GM12878 (cell line): ENCODE measurements around the gene MBIP.

Experiments
- CBX5 ChIP-seq: sonication (generic); IDR thresholded peaks from 2 replicates; pipeline ENCODE4 v1.6.1; 2016; ENCODE audit warnings: low read depth, moderate library complexity, mild to moderate bottlenecking, inconsistent platforms
- DPF2 ChIP-seq: fragments of 450-650 bp; IDR thresholded peaks from 2 replicates; pipeline ENCODE4 v1.6.1; 2017; ENCODE audit warnings: mild to moderate bottlenecking
- EP300 ChIP-seq, 2 experiments: fragments of 150-350 bp in 1 of 2; IDR thresholded peaks; 2 replicates each; pipeline ENCODE4 v1.6.1; 2011 to 2012; ENCODE audit warnings: low read depth in 2 of 2, low read length in 2 of 2, borderline replicate concordance in 1 of 2, improper control_type of control experiment in 1 of 2, inconsistent platforms in 1 of 2; ENCODE audit not compliant: control insufficient read depth in 1 of 2
- NBN ChIP-seq: fragments of 450-650 bp; IDR thresholded peaks from 2 replicates; pipeline ENCODE4 v1.6.1; 2016
- POLR2A ChIP-seq: IDR thresholded peaks from 2 replicates; pipeline ENCODE4 v1.6.1; 2011; ENCODE audit warnings: low read depth, mild to moderate bottlenecking, low read length
- POU2F2 ChIP-seq: IDR thresholded peaks from 3 replicates; pipeline ENCODE4 v1.6.1; 2011; ENCODE audit warnings: low read depth, mild to moderate bottlenecking, low read length, borderline replicate concordance
- RFX5 ChIP-seq: IDR thresholded peaks from 2 replicates; pipeline ENCODE4 v1.6.1; 2011; ENCODE audit warnings: low read depth, low read length, improper control_type of control experiment
- STAT3 ChIP-seq: IDR thresholded peaks from 2 replicates; pipeline ENCODE4 v1.6.1; 2011; ENCODE audit warnings: low read depth, low read length, improper control_type of control experiment
- TAF1 ChIP-seq: IDR thresholded peaks from 2 replicates; pipeline ENCODE4 v1.6.1; 2011; ENCODE audit warnings: mild to moderate bottlenecking, low read depth, low read length, borderline replicate concordance
- TF ChIP-seq, protein P1 (sequence below), 3 experiments: IDR thresholded peaks in 2 of 3; conservative IDR thresholded peaks in 1 of 3; 2 replicates each; pipeline ENCODE4 v1.5.1; 2011; ENCODE audit warnings: low read depth in 3 of 3, low read length in 3 of 3, mild to moderate bottlenecking in 3 of 3, control low read depth in 2 of 3, moderate library complexity in 2 of 3, inconsistent platforms in 1 of 3, mixed read lengths in 1 of 3; ENCODE audit not compliant: control insufficient read depth in 2 of 3, insufficient read depth in 1 of 3; ENCODE audit errors: extremely low read depth in 1 of 3
- TF ChIP-seq, protein P2 (sequence below): IDR thresholded peaks from 2 replicates; pipeline ENCODE4 v1.6.1; 2011; ENCODE audit warnings: low read depth, low read length, improper control_type of control experiment, borderline replicate concordance

DNA sequence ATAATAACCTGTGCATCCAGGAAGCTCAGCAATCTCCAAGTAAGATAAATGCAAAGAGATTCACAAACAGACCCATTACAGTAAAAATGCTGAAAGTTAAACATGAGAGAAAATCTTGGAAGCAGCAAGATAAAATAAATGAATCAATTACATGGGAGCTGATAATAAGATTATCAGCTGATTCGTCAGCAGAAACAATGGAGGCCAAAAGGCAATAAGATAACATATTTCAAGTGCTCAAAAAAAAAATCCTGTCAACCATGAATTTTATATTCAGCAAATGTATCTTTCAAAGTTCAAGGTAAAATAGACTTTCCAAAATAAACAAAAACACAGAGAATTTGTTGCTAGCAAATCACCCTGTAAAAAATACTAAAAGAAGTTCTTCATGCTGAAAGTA, 36.4 kb upstream of the MBIP start:
- TF ChIP-seq STAT3 (no peak), EP300 (IDR thresholded peaks at IDR 0.05; ENCODE audit: borderline replicate concordance in 1 of 2, control insufficient read depth in 1 of 2, low read depth in 2 of 2, low read length in 2 of 2) (no peak), NBN (no peak), POU2F2 (no peak), POLR2A (no peak), TAF1 (no peak), DPF2 (no peak), RFX5 (no peak), CBX5 (no peak)
- TF ChIP-seq, protein P1, sequence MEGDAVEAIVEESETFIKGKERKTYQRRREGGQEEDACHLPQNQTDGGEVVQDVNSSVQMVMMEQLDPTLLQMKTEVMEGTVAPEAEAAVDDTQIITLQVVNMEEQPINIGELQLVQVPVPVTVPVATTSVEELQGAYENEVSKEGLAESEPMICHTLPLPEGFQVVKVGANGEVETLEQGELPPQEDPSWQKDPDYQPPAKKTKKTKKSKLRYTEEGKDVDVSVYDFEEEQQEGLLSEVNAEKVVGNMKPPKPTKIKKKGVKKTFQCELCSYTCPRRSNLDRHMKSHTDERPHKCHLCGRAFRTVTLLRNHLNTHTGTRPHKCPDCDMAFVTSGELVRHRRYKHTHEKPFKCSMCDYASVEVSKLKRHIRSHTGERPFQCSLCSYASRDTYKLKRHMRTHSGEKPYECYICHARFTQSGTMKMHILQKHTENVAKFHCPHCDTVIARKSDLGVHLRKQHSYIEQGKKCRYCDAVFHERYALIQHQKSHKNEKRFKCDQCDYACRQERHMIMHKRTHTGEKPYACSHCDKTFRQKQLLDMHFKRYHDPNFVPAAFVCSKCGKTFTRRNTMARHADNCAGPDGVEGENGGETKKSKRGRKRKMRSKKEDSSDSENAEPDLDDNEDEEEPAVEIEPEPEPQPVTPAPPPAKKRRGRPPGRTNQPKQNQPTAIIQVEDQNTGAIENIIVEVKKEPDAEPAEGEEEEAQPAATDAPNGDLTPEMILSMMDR (IDR thresholded peaks at IDR 0.05 in 2 of 3, conservative IDR thresholded peaks at IDR 0.05 in 1 of 3; ENCODE audit: control insufficient read depth in 2 of 3, extremely low read depth in 1 of 3, insufficient read depth in 1 of 3, low read depth in 3 of 3, low read length in 3 of 3): no peak
- TF ChIP-seq, protein P2, sequence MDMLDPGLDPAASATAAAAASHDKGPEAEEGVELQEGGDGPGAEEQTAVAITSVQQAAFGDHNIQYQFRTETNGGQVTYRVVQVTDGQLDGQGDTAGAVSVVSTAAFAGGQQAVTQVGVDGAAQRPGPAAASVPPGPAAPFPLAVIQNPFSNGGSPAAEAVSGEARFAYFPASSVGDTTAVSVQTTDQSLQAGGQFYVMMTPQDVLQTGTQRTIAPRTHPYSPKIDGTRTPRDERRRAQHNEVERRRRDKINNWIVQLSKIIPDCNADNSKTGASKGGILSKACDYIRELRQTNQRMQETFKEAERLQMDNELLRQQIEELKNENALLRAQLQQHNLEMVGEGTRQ: no peak
